HEK293T (cell line): Measurements from ENCODE around the gene BRPF1.

Experiments
- ARNT ChIP-seq: fragments of 450-650 bp; IDR thresholded peaks from 2 replicates; pipeline ENCODE4 v1.6.1; 2017; ENCODE audit warnings: mild to moderate bottlenecking
- BHLHE40 ChIP-seq: fragments of 450-650 bp; IDR thresholded peaks from 2 replicates; pipeline ENCODE4 v1.6.1; 2016; ENCODE audit warnings: mild to moderate bottlenecking, moderate library complexity, borderline replicate concordance
- CTBP1 ChIP-seq: fragments of 450-650 bp; IDR thresholded peaks from 2 replicates; pipeline ENCODE4 v1.6.1; 2016; ENCODE audit warnings: borderline replicate concordance
- ELF4 ChIP-seq: fragments of 450-650 bp; IDR thresholded peaks from 2 replicates; pipeline ENCODE4 v1.6.1; 2017; ENCODE audit warnings: antibody characterized with exemption
- FOXA1 ChIP-seq: fragments of 450-650 bp; IDR thresholded peaks from 2 replicates; pipeline ENCODE4 v1.6.1; 2016; ENCODE audit warnings: mild to moderate bottlenecking
- FOXK2 ChIP-seq: fragments of 450-650 bp; IDR thresholded peaks from 2 replicates; pipeline ENCODE4 v1.6.1; 2016; ENCODE audit warnings: mild to moderate bottlenecking
- FOXM1 ChIP-seq: fragments of 450-650 bp; IDR thresholded peaks from 2 replicates; pipeline ENCODE4 v1.6.1; 2017; ENCODE audit warnings: mild to moderate bottlenecking, borderline replicate concordance
- L3MBTL2 ChIP-seq: fragments of 450-650 bp; conservative IDR thresholded peaks from 2 replicates; pipeline ENCODE4 v1.6.1; 2016; ENCODE audit warnings: mild to moderate bottlenecking
- SP1 ChIP-seq: fragments of 450-650 bp; IDR thresholded peaks from 2 replicates; pipeline ENCODE4 v1.6.1; 2017
- SUZ12 ChIP-seq: fragments of 450-650 bp; IDR thresholded peaks from 2 replicates; pipeline ENCODE4 v1.6.1; 2016; ENCODE audit warnings: mild to moderate bottlenecking
- TARDBP ChIP-seq: fragments of 450-650 bp; IDR thresholded peaks from 2 replicates; pipeline ENCODE4 v1.6.1; 2016
- ZNF384 ChIP-seq: fragments of 450-650 bp; IDR thresholded peaks from 2 replicates; pipeline ENCODE4 v1.6.1; 2016

DNA sequence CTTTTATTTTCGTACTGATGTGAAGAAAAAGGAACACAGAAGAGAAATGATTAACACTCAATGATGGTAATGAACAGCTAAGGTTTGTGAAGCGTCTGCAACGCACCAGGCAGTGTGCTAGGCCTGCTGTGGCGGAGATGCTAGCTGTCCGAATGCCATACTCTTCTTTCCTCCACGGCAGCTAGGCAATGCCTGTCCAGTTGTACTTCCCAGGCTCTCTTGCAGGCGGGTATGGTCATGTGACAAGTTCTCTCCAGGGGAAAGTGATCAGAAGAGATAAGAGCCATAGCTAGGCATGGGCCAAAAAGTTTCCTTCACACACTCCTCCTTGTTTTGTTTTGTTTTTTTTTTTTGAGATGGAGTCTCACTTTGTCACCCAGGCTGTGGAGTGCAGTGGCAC is 54.1 kb downstream of the BRPF1 start:
- TF ChIP-seq SUZ12 (no peak), ELF4 (no peak), FOXM1 (no peak), SP1 (no peak), TARDBP (no peak), L3MBTL2 (no peak), CTBP1 (no peak), ARNT (no peak), BHLHE40 (no peak), ZNF384 (no peak), FOXK2 (no peak), FOXA1 (no peak)
